DLD1 (cell line): ENCODE data around the gene AP4E1.
"Not testable (repeated sequence)": the region's sequence is repeated elsewhere in the genome, so short reads cannot be mapped to it uniquely, and the experiment has no call there.

ENCODE experiments used
- in situ Hi-C: cut with HindIII; loops from 2 replicates; pipeline ENCODE4 v1.10.0; 2017; ENCODE audit warnings: low sequenced_read_pairs

The AP4E1 gene

GRCh38 chr15:51011212-51011611 is 102.7 kb downstream of the AP4E1 start:
- in situ Hi-C loops = no loop called here

- in situ Hi-C loops = no loop called here
Measured at GRCh38 chr15:51016615-51017014, 108.1 kb downstream of the AP4E1 start.

- in situ Hi-C loops = no loop called here
Measured at GRCh38 chr15:51022206-51022605, 113.7 kb downstream of the AP4E1 start.

- in situ Hi-C loops = no loop called here
Measured at GRCh38 chr15:51023499-51023898, 115.0 kb downstream of the AP4E1 start.

GRCh38 chr15:51024735-51025453 is 116.4 kb downstream of the AP4E1 start:
- in situ Hi-C loops = no loop called here

- in situ Hi-C loops = no loop called here
Measured at GRCh38 chr15:51025454-51025846, 117.0 kb downstream of the AP4E1 start.

- in situ Hi-C loops = no loop called here
Measured at GRCh38 chr15:51030649-51031316, 122.3 kb downstream of the AP4E1 start.

GRCh38 chr15:51037474-51037873 is 129.0 kb downstream of the AP4E1 start:
- in situ Hi-C loops = not testable (repeated sequence)

GRCh38 chr15:51038162-51038973 is 129.9 kb downstream of the AP4E1 start:
- in situ Hi-C loops = no loop called here

GRCh38 chr15:51038974-51039319 is 130.5 kb downstream of the AP4E1 start:
- in situ Hi-C loops = no loop called here

- in situ Hi-C loops = no loop called here
Measured at GRCh38 chr15:51044037-51044727, 135.7 kb downstream of the AP4E1 start.

- in situ Hi-C loops = no loop called here
Measured at GRCh38 chr15:51046016-51046415, 137.5 kb downstream of the AP4E1 start.

- in situ Hi-C loops = no loop called here
Measured at GRCh38 chr15:51046799-51047449, 138.4 kb downstream of the AP4E1 start.

- in situ Hi-C loops = no loop called here
Measured at GRCh38 chr15:51048308-51048707, 139.8 kb downstream of the AP4E1 start.

GRCh38 chr15:51049081-51049480 is 140.6 kb downstream of the AP4E1 start:
- in situ Hi-C loops = no loop called here

GRCh38 chr15:51051776-51052175 is 143.3 kb downstream of the AP4E1 start:
- in situ Hi-C loops = no loop called here

- in situ Hi-C loops = no loop called here
Measured at GRCh38 chr15:51053571-51053970, 145.1 kb downstream of the AP4E1 start.

GRCh38 chr15:51054535-51054934 is 146.1 kb downstream of the AP4E1 start:
- in situ Hi-C loops = no loop called here
